A549 (cell line): ENCODE data around the gene SUPT3H.

Source experiments
- EHF ChIP-seq: fragments of 250-450 bp; sonication (Bioruptor Pico); IDR thresholded peaks from 2 replicates; pipeline ENCODE4 v1.5.0; 2020; ENCODE audit warnings: mild to moderate bottlenecking
- ESRRA ChIP-seq: fragments of 150-350 bp; IDR thresholded peaks from 2 replicates; pipeline ENCODE4 v1.6.1; 2014; ENCODE audit warnings: mild to moderate bottlenecking, low read length, borderline replicate concordance
- POLR2A ChIP-seq: IDR thresholded peaks from 2 replicates; pipeline ENCODE4 v1.6.1; 2012; ENCODE audit warnings: mild to moderate bottlenecking, low read length
- TF ChIP-seq, protein P1 (sequence below): fragments of >200 bp; sonication (Bioruptor Twin); formaldehyde crosslinking; IDR thresholded peaks from 3 replicates; pipeline ENCODE4 v1.5.1; 2016
- TF ChIP-seq, protein P2 (sequence below): IDR thresholded peaks from 2 replicates; pipeline ENCODE4 v1.6.1; 2012
- TF ChIP-seq, protein P3 (sequence below): fragments of 250-450 bp; sonication (Bioruptor Pico); IDR thresholded peaks from 2 replicates; pipeline ENCODE4 v1.5.0; 2021; ENCODE audit warnings: mild to moderate bottlenecking, moderate library complexity, borderline replicate concordance

DNA sequence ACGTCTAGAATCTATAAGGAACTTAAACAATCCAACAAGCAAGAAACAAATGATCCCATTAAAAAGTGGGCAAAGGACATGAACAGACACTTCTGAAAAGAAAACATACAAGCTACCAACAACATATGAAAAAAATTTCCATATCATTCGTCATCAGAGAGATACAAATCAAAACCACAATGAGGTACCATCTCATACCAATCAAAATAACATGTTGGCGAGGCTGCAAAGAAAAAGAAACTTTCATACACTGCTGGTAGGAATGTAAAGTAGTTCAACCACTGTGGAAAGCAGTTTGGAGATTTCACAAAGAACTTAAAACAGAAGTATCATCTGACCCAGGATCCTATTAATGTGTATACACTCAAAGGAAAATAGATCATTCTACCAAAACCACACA is 293.5 kb downstream of the SUPT3H start:
- TF ChIP-seq POLR2A: no peak
- TF ChIP-seq, protein P1, sequence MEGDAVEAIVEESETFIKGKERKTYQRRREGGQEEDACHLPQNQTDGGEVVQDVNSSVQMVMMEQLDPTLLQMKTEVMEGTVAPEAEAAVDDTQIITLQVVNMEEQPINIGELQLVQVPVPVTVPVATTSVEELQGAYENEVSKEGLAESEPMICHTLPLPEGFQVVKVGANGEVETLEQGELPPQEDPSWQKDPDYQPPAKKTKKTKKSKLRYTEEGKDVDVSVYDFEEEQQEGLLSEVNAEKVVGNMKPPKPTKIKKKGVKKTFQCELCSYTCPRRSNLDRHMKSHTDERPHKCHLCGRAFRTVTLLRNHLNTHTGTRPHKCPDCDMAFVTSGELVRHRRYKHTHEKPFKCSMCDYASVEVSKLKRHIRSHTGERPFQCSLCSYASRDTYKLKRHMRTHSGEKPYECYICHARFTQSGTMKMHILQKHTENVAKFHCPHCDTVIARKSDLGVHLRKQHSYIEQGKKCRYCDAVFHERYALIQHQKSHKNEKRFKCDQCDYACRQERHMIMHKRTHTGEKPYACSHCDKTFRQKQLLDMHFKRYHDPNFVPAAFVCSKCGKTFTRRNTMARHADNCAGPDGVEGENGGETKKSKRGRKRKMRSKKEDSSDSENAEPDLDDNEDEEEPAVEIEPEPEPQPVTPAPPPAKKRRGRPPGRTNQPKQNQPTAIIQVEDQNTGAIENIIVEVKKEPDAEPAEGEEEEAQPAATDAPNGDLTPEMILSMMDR: no peak
- TF ChIP-seq, protein P2, sequence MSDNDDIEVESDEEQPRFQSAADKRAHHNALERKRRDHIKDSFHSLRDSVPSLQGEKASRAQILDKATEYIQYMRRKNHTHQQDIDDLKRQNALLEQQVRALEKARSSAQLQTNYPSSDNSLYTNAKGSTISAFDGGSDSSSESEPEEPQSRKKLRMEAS: no peak
- no peak for TF ChIP-seq ESRRA
- TF ChIP-seq, protein P3, sequence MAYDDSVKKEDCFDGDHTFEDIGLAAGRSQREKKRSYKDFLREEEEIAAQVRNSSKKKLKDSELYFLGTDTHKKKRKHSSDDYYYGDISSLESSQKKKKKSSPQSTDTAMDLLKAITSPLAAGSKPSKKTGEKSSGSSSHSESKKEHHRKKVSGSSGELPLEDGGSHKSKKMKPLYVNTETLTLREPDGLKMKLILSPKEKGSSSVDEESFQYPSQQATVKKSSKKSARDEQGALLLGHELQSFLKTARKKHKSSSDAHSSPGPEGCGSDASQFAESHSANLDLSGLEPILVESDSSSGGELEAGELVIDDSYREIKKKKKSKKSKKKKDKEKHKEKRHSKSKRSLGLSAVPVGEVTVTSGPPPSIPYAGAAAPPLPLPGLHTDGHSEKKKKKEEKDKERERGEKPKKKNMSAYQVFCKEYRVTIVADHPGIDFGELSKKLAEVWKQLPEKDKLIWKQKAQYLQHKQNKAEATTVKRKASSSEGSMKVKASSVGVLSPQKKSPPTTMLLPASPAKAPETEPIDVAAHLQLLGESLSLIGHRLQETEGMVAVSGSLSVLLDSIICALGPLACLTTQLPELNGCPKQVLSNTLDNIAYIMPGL (CRISPR knock-in tag): no peak
- no peak for TF ChIP-seq EHF
